Keratinocyte (primary cell): ENCODE data around the gene ENO4. TPM values are rescaled to one million over a fixed set of nuclear protein-coding genes. Genes with fewer than 3 reads are reported as not detected.

Source experiments
- DNase-seq: peaks from one replicate; pipeline ENCODE4 v3.0.0-alpha.2; 2011; ENCODE audit warnings: low read depth, missing footprints, low spot score
- FAIRE-seq: peaks from 2 replicates; lab custom pipeline; 2011; peaks lifted over from hg19 to GRCh38; lab: Jason Lieb, UNC
- H2AFZ ChIP-seq: 2 replicates; pipeline ENCODE4 v1.6.0; 2012; ENCODE audit warnings: low read length, control low read depth, inconsistent platforms; ENCODE audit not compliant: control insufficient read depth
- H3K27ac ChIP-seq: 2 replicates; pipeline ENCODE4 v1.5.1; 2011; ENCODE audit warnings: low read length; ENCODE audit not compliant: control insufficient read depth, insufficient read depth
- H3K27me3 ChIP-seq: 3 replicates; pipeline ENCODE4 v1.6.0; 2011; ENCODE audit warnings: low read length; ENCODE audit not compliant: control insufficient read depth, insufficient read depth; ENCODE audit errors: extremely low read depth
- H3K36me3 ChIP-seq, 2 experiments: 2 replicates in 1 of 2; 3 replicates in 1 of 2; pipeline ENCODE4 v1.5.1; 2011; ENCODE audit warnings: low read length in 2 of 2, mild to moderate bottlenecking in 1 of 2; ENCODE audit not compliant: control insufficient read depth in 2 of 2, insufficient read depth in 2 of 2; ENCODE audit errors: extremely low read depth in 1 of 2
- H3K4me1 ChIP-seq: 3 replicates; pipeline ENCODE4 v1.5.1; 2011; ENCODE audit warnings: low read length; ENCODE audit not compliant: control insufficient read depth, insufficient read depth; ENCODE audit errors: extremely low read depth
- H3K4me2 ChIP-seq: 3 replicates; pipeline ENCODE4 v1.6.0; 2011; ENCODE audit warnings: low read depth, low read length; ENCODE audit not compliant: control insufficient read depth, insufficient read depth; ENCODE audit errors: extremely low read depth
- H3K4me3 ChIP-seq, 3 experiments: fragments of 200-600 bp in 1 of 3; sonication (generic) in 1 of 3; 2 replicates in 2 of 3; 3 replicates in 1 of 3; pipeline ENCODE4 v1.5.1; 2011 to 2016; ENCODE audit warnings: low read length in 3 of 3, mild to moderate bottlenecking in 3 of 3, control low read depth in 2 of 3, inconsistent platforms in 1 of 3, low read depth in 1 of 3, mixed read lengths in 1 of 3, mixed run types in 1 of 3, moderate library complexity in 1 of 3; ENCODE audit not compliant: control insufficient read depth in 2 of 3, insufficient read depth in 2 of 3; ENCODE audit errors: extremely low read depth in 1 of 3
- H3K79me2 ChIP-seq: 2 replicates; pipeline ENCODE4 v1.6.0; 2012; ENCODE audit warnings: low read length; ENCODE audit not compliant: control insufficient read depth, insufficient read depth
- H3K9ac ChIP-seq: 3 replicates; pipeline ENCODE4 v1.6.0; 2011; ENCODE audit warnings: low read length; ENCODE audit not compliant: control insufficient read depth, insufficient read depth; ENCODE audit errors: extremely low read depth
- H3K9me1 ChIP-seq: 3 replicates; pipeline ENCODE4 v1.6.0; 2011; ENCODE audit warnings: low read length; ENCODE audit not compliant: control insufficient read depth, insufficient read depth; ENCODE audit errors: extremely low read depth
- H3K9me3 ChIP-seq: 2 replicates; pipeline ENCODE4 v1.5.1; 2012; ENCODE audit warnings: low read depth, low read length; ENCODE audit not compliant: control insufficient read depth
- H4K20me1 ChIP-seq: 3 replicates; pipeline ENCODE4 v1.6.0; 2011; ENCODE audit warnings: low read length; ENCODE audit not compliant: control insufficient read depth, insufficient read depth; ENCODE audit errors: extremely low read depth
- EZH2 ChIP-seq: IDR thresholded peaks from one replicate; pipeline ENCODE4 v1.6.1; 2012; ENCODE audit warnings: inconsistent platforms, mild to moderate bottlenecking, low read length, moderate library complexity
- dilution Hi-C: fragments of 300-500 bp; cut with MboI; formaldehyde crosslinking; loops from one replicate; pipeline ENCODE4 v1.7.0; 2020; ENCODE audit warnings: low sequenced_read_pairs; ENCODE audit not compliant: extremely low pct_ligation_motif_present
- polyA plus RNA-seq, 5 experiments: library from polyadenylated mRNA; depleted of rRNA in 3 of 5; stranded (reverse) in 3 of 5; stranded (forward) in 1 of 5; unstranded in 1 of 5; fragments of >200 nt; gene quantifications; 1 replicate in 1 of 5; 2 replicates in 3 of 5; 3 replicates in 1 of 5; pipeline versions ENCODE4 v1.2.1 to v1.2.3, GENCODE V29; 2011 to 2012; ENCODE audit warnings: missing spikeins in 2 of 5, low read depth in 1 of 5, low replicate concordance in 1 of 5
- TF ChIP-seq, protein P1 (sequence below), 3 experiments: IDR thresholded peaks in 1 of 3; conservative IDR thresholded peaks in 1 of 3; optimal IDR thresholded peaks in 1 of 3; 2 replicates in 2 of 3; 3 replicates in 1 of 3; pipeline versions ENCODE3 to v1.5.1; 2011; ENCODE audit warnings: low read length in 3 of 3, mild to moderate bottlenecking in 3 of 3, moderate library complexity in 2 of 3, control low read depth in 1 of 3, inconsistent platforms in 1 of 3; ENCODE audit not compliant: insufficient read depth in 2 of 3; ENCODE audit errors: extremely low read depth in 1 of 3

ENO4 gene
- polyA plus RNA-seq, 1 donor (not counting 4 experiments of a cell fraction or from before 2014, with no cell fraction given) = 0.35 TPM

- dilution Hi-C loops = no loop called here
- TF ChIP-seq EZH2 = no peak
- TF ChIP-seq, protein P1, sequence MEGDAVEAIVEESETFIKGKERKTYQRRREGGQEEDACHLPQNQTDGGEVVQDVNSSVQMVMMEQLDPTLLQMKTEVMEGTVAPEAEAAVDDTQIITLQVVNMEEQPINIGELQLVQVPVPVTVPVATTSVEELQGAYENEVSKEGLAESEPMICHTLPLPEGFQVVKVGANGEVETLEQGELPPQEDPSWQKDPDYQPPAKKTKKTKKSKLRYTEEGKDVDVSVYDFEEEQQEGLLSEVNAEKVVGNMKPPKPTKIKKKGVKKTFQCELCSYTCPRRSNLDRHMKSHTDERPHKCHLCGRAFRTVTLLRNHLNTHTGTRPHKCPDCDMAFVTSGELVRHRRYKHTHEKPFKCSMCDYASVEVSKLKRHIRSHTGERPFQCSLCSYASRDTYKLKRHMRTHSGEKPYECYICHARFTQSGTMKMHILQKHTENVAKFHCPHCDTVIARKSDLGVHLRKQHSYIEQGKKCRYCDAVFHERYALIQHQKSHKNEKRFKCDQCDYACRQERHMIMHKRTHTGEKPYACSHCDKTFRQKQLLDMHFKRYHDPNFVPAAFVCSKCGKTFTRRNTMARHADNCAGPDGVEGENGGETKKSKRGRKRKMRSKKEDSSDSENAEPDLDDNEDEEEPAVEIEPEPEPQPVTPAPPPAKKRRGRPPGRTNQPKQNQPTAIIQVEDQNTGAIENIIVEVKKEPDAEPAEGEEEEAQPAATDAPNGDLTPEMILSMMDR (optimal IDR thresholded peaks at IDR 0.05 in 1 of 3, IDR thresholded peaks at IDR 0.05 in 1 of 3, conservative IDR thresholded peaks at IDR 0.05 in 1 of 3; ENCODE audit: extremely low read depth in 1 of 3, insufficient read depth in 2 of 3, low read length in 3 of 3) = no peak
- H3K27me3 ChIP-seq = no peaks in the 10 kb centered on the region
- H3K4me1 ChIP-seq = no peaks in the 10 kb centered on the region
- H3K36me3 ChIP-seq = peaks cover 0 to 6% of the 10 kb centered on the region in 2 experiments
- FAIRE-seq = no peak
- H3K79me2 ChIP-seq = no peaks in the 10 kb centered on the region
- H2AFZ ChIP-seq = no peak overlapping the region
- no peak overlapping the region for H3K27ac ChIP-seq
- no peak overlapping the region for H3K4me3 ChIP-seq
- DNase-seq = no peak
- no peaks in the 10 kb centered on the region for H3K9me1 ChIP-seq
- no peaks in the 10 kb centered on the region for H3K9me3 ChIP-seq
- H3K4me2 ChIP-seq = no peak overlapping the region
- no peak overlapping the region for H3K9ac ChIP-seq
- no peaks in the 10 kb centered on the region for H4K20me1 ChIP-seq
These were observed 13.2 kb upstream of the ENO4 start for GRCh38 chr10:116836083-116836482.

- dilution Hi-C loops = no loop called here
- Histone ChIP-seq H3K4me3 (no peak overlapping the region), H4K20me1 (no peaks in the 10 kb centered on the region), H3K9me3 (no peaks in the 10 kb centered on the region), H3K27me3 (no peaks in the 10 kb centered on the region), H3K36me3 (peaks cover 0 to 6% of the 10 kb centered on the region in 2 experiments), H3K9me1 (no peaks in the 10 kb centered on the region), H3K27ac (no peak overlapping the region), H3K79me2 (no peaks in the 10 kb centered on the region), H2AFZ (no peak overlapping the region), H3K4me2 (no peak overlapping the region), H3K9ac (no peak overlapping the region), H3K4me1 (no peaks in the 10 kb centered on the region)
- no peak for DNase-seq
- FAIRE-seq = no peak
- TF ChIP-seq EZH2 = no peak
- TF ChIP-seq, protein P1 (optimal IDR thresholded peaks at IDR 0.05 in 1 of 3, IDR thresholded peaks at IDR 0.05 in 1 of 3, conservative IDR thresholded peaks at IDR 0.05 in 1 of 3; ENCODE audit: extremely low read depth in 1 of 3, insufficient read depth in 2 of 3, low read length in 3 of 3) = peak in 1 of 3 experiments; percentile 8
These were observed 12.3 kb upstream of the ENO4 start for GRCh38 chr10:116836902-116837523.
